SK-N-SH (cell line): ENCODE data around the gene ZBTB16. TPM values are rescaled to one million over a fixed set of nuclear protein-coding genes. Genes with fewer than 3 reads are reported as not detected.

Source experiments
- CTCF ChIA-PET: fragments of 300-600, 350-600 bp; formaldehyde crosslinking; extraction: SDS; loops from one replicate; lab custom pipeline; 2021; lab: Yijun Ruan, JAX
- POLR2A ChIA-PET: fragments of 350-600 bp; sonication (Branson Sonifier 250); formaldehyde crosslinking; extraction: SDS; loops from one replicate; lab custom pipeline; 2020; ENCODE audit warnings: antibody characterized with exemption, inconsistent platforms; lab: Yijun Ruan, JAX
- DNase-seq: peaks from one replicate; pipeline ENCODE4 v3.0.0; 2012
- H2AFZ ChIP-seq: fragments of 200-600 bp; sonication (generic); 2 replicates; pipeline ENCODE4 v1.8.1; 2016; ENCODE audit warnings: antibody characterized with exemption, mild to moderate bottlenecking, low read depth
- H3F3A ChIP-seq: fragments of 200-600 bp; sonication (generic); replicated peaks from 2 replicates; pipeline ENCODE3; 2016; ENCODE audit warnings: antibody characterized with exemption, mild to moderate bottlenecking; ENCODE audit not compliant: insufficient read depth
- H3K27ac ChIP-seq, 2 experiments: fragments of 200-500 bp in 1 of 2; fragments of 200-600 bp in 1 of 2; sonication (Bioruptor generic) in 1 of 2; sonication (generic), shearing (Covaris generic) in 1 of 2; 2 replicates each; pipeline versions ENCODE4 v1.5.1 to v1.6.1; 2014 to 2016; ENCODE audit warnings: low read depth in 2 of 2, inconsistent platforms in 1 of 2, low read length in 1 of 2, mild to moderate bottlenecking in 1 of 2, mixed read lengths in 1 of 2
- H3K27me3 ChIP-seq: fragments of 200-600 bp; sonication (generic), shearing (Covaris generic); 2 replicates; pipeline ENCODE4 v1.6.1; 2016; ENCODE audit warnings: mixed run types; ENCODE audit not compliant: insufficient read depth
- H3K36me3 ChIP-seq, 2 experiments: fragments of 200-500 bp in 1 of 2; fragments of 200-600 bp in 1 of 2; sonication (Bioruptor generic) in 1 of 2; sonication (generic) in 1 of 2; replicated peaks in 1 of 2; 2 replicates each; pipeline versions ENCODE3 to v1.5.1; 2014 to 2016; ENCODE audit warnings: low read length in 1 of 2, mild to moderate bottlenecking in 1 of 2; ENCODE audit not compliant: insufficient read depth in 2 of 2, control insufficient read depth in 1 of 2
- H3K4me1 ChIP-seq, 2 experiments: fragments of 200-500 bp in 1 of 2; fragments of 200-600 bp in 1 of 2; sonication (Bioruptor generic) in 1 of 2; sonication (generic), shearing (Covaris generic) in 1 of 2; 2 replicates each; pipeline versions ENCODE4 v1.5.1 to v1.6.1; 2014 to 2016; ENCODE audit warnings: low read depth in 1 of 2, low read length in 1 of 2, mixed run types in 1 of 2; ENCODE audit not compliant: insufficient read depth in 2 of 2, control insufficient read depth in 1 of 2
- H3K4me2 ChIP-seq: fragments of 200-600 bp; sonication (generic), shearing (Covaris generic); 2 replicates; pipeline ENCODE4 v1.6.1; 2017; ENCODE audit warnings: mixed run types
- H3K4me3 ChIP-seq, 2 experiments: fragments of 200-500 bp in 1 of 2; fragments of 200-600 bp in 1 of 2; sonication (Bioruptor generic) in 1 of 2; sonication (generic), shearing (Covaris generic) in 1 of 2; 2 replicates each; pipeline versions ENCODE4 v1.5.1 to v1.8.1; 2014 to 2016; ENCODE audit warnings: low read depth in 2 of 2, inconsistent platforms in 1 of 2, low read length in 1 of 2, mild to moderate bottlenecking in 1 of 2, mixed read lengths in 1 of 2, moderate library complexity in 1 of 2
- H3K79me2 ChIP-seq: fragments of 200-600 bp; sonication (generic); 2 replicates; pipeline ENCODE4 v1.8.1; 2017; ENCODE audit warnings: mild to moderate bottlenecking; ENCODE audit not compliant: insufficient read depth
- H3K9ac ChIP-seq: fragments of 200-600 bp; sonication (generic); 2 replicates; pipeline ENCODE4 v1.6.1; 2017; ENCODE audit warnings: mixed run types
- H3K9me2 ChIP-seq: fragments of 200-600 bp; sonication (generic); 2 replicates; pipeline ENCODE4 v1.6.1; 2017; ENCODE audit warnings: mixed run types
- H3K9me3 ChIP-seq: fragments of 200-600 bp; sonication (generic); 2 replicates; pipeline ENCODE4 v1.6.1; 2017; ENCODE audit warnings: mixed run types, mild to moderate bottlenecking, moderate library complexity
- H4K20me1 ChIP-seq: fragments of 200-600 bp; sonication (generic); 2 replicates; pipeline ENCODE4 v1.6.1; 2017; ENCODE audit warnings: mild to moderate bottlenecking, mixed run types; ENCODE audit not compliant: insufficient read depth
- EZH2phosphoT487 ChIP-seq: fragments of 200-600 bp; sonication (generic); IDR thresholded peaks from 2 replicates; pipeline ENCODE4 v1.6.1; 2017; ENCODE audit warnings: low read depth, mixed run types, mild to moderate bottlenecking, antibody characterized with exemption, moderate library complexity, borderline replicate concordance
- GABPA ChIP-seq: IDR thresholded peaks from 2 replicates; pipeline ENCODE4 v1.4.0; 2012; ENCODE audit warnings: low read depth, mild to moderate bottlenecking
- MXI1 ChIP-seq: IDR thresholded peaks from 2 replicates; pipeline ENCODE4 v1.6.1; 2012; ENCODE audit warnings: mild to moderate bottlenecking, low read depth, low read length, improper control_type of control experiment
- NRF1 ChIP-seq: IDR thresholded peaks from 2 replicates; pipeline ENCODE4 v1.6.1; 2012; ENCODE audit warnings: low read depth, mild to moderate bottlenecking, low read length
- POLR2AphosphoS5 ChIP-seq: IDR thresholded peaks from 2 replicates; pipeline ENCODE4 v1.6.1; 2012; ENCODE audit warnings: low read depth, low read length
- RCOR1 ChIP-seq: fragments of 150-350 bp; IDR thresholded peaks from 2 replicates; pipeline ENCODE4 v1.6.1; 2017; ENCODE audit warnings: antibody characterized with exemption, low read length
- REST ChIP-seq: IDR thresholded peaks from 2 replicates; pipeline ENCODE4 v1.6.1; 2012; ENCODE audit warnings: mild to moderate bottlenecking, low read depth, low read length, moderate library complexity
- USF1 ChIP-seq: IDR thresholded peaks from 2 replicates; pipeline ENCODE4 v1.4.0; 2012; ENCODE audit warnings: low read depth, borderline replicate concordance
- YY1 ChIP-seq: IDR thresholded peaks from 2 replicates; pipeline ENCODE4 v1.4.0; 2012; ENCODE audit warnings: low read depth, mild to moderate bottlenecking
- WGBS: methylation state at CpG from one replicate; pipeline ENCODE4 v1.1.6; 2017; ENCODE audit warnings: low lambda C conversion rate; 5-methylcytosine and 5-hydroxymethylcytosine counted together
- polyA plus RNA-seq, 3 experiments: library from polyadenylated mRNA; depleted of rRNA; stranded (reverse); fragments of >200 nt; gene quantifications; 2 replicates each; pipeline ENCODE4 v1.2.3, GENCODE V29; 2012
- TF ChIP-seq, protein P1 (sequence below): fragments of 200-600 bp; sonication (generic); IDR thresholded peaks from 2 replicates; pipeline ENCODE4 v1.6.1; 2017; ENCODE audit warnings: antibody characterized with exemption, mild to moderate bottlenecking, moderate library complexity
- TF ChIP-seq, protein P2 (sequence below): fragments of 150-350 bp; IDR thresholded peaks from 2 replicates; pipeline ENCODE4 v1.6.1; 2017; ENCODE audit warnings: antibody characterized with exemption, low read length, low read depth, borderline replicate concordance

ZBTB16 gene
- polyA plus RNA-seq, 1 of the 3 experiments (the other 2 are of a cell fraction) = not detected

DNA sequence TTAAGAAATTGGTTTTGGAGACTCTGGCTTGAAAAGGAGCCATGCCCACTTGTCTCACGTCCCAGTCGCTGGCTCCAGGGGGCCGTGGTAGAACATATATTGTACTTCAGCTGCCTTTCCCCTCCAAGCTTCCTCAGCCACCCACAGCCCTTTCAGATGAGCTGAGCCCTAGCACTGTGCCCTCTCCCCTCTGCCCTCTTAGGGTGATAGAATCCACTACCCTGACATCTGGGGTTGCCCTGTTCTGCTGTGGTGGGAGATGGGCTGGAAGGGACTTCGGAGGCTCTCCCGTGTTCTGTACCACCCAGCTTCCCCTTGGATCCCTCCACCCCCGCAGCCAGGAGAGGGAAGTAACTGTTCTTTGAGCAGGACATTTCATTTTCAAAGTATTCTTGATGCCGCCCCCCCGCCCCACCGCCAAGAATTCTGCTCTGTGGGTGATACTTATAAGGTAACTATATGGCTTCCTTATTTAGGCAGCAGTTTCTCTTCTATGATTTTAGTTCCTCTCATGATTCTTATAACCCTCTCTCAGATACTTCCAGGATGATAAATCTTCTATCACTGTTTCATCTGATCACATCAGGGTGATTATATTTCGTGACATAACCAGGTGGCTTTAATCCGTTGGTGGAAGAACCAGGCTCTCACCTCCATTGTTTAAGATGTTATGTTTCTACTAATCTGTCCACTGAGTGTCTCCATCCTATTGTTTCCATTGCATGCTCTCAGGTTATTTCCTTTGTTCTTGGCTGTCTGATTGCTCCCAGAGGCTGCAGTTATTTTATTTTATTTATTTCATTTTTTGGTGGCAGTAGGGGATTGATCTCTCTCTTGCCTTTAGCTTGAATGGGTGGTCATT is 24.1 kb downstream of the ZBTB16 start:
- ChIA-PET POLR2A (no interaction called here), CTCF (interaction anchor here (0.9 to 2.4 kb wide), 2 partner anchors 48 to 177 kb away, joined by 3 to 7 read pairs; no protein-coding TSS in a partner anchor)
- peaks cover 8% of the 10 kb centered on the region for H3K27me3 ChIP-seq
- WGBS = 43% methylated on average over 11 of the region's 11 CpGs
- no peaks in the 10 kb centered on the region for H3K9me3 ChIP-seq
- no peaks in the 10 kb centered on the region for H3K79me2 ChIP-seq
- no peak overlapping the region for H3K4me3 ChIP-seq
- no peaks in the 10 kb centered on the region for H3K9me2 ChIP-seq
- TF ChIP-seq EZH2phosphoT487 (no peak), NRF1 (no peak), RCOR1 (no peak), YY1 (no peak), GABPA (no peak), USF1 (no peak), REST (no peak), POLR2AphosphoS5 (no peak), MXI1 (no peak)
- TF ChIP-seq, protein P1, sequence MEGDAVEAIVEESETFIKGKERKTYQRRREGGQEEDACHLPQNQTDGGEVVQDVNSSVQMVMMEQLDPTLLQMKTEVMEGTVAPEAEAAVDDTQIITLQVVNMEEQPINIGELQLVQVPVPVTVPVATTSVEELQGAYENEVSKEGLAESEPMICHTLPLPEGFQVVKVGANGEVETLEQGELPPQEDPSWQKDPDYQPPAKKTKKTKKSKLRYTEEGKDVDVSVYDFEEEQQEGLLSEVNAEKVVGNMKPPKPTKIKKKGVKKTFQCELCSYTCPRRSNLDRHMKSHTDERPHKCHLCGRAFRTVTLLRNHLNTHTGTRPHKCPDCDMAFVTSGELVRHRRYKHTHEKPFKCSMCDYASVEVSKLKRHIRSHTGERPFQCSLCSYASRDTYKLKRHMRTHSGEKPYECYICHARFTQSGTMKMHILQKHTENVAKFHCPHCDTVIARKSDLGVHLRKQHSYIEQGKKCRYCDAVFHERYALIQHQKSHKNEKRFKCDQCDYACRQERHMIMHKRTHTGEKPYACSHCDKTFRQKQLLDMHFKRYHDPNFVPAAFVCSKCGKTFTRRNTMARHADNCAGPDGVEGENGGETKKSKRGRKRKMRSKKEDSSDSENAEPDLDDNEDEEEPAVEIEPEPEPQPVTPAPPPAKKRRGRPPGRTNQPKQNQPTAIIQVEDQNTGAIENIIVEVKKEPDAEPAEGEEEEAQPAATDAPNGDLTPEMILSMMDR = no peak
- TF ChIP-seq, protein P2, sequence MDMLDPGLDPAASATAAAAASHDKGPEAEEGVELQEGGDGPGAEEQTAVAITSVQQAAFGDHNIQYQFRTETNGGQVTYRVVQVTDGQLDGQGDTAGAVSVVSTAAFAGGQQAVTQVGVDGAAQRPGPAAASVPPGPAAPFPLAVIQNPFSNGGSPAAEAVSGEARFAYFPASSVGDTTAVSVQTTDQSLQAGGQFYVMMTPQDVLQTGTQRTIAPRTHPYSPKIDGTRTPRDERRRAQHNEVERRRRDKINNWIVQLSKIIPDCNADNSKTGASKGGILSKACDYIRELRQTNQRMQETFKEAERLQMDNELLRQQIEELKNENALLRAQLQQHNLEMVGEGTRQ = no peak
- no peaks in the 10 kb centered on the region for H4K20me1 ChIP-seq
- H3F3A ChIP-seq = no peaks in the 10 kb centered on the region
- no peak overlapping the region for H3K4me2 ChIP-seq
- no peak for DNase-seq
- no peaks in the 10 kb centered on the region; a peak in 1 of 4 replicates for H3K4me1 ChIP-seq
- H3K36me3 ChIP-seq = no peaks in the 10 kb centered on the region
- H3K27ac ChIP-seq = no peak overlapping the region
- H2AFZ ChIP-seq = no peak overlapping the region
- no peak overlapping the region for H3K9ac ChIP-seq
